Neural cell (in vitro differentiated cells): ENCODE results near the gene DYNC1I2. TPM values are rescaled to one million over a fixed set of nuclear protein-coding genes. Genes with fewer than 3 reads are reported as not detected.

Source experiments
- H2AFZ ChIP-seq: fragments of 200-600, 300-800 bp; sonication (generic), shearing (Covaris generic); 2 replicates; pipeline ENCODE4 v1.6.0; 2014; ENCODE audit warnings: low read depth, mild to moderate bottlenecking, antibody characterized with exemption, low read length, moderate library complexity
- H3F3A ChIP-seq: fragments of 200-600 bp; shearing (Covaris generic); 2 replicates; pipeline ENCODE4 v1.6.1; 2016; ENCODE audit warnings: mild to moderate bottlenecking, moderate library complexity, mixed read lengths, antibody characterized with exemption, low read length; ENCODE audit not compliant: insufficient read depth, poor library complexity, severe bottlenecking
- H3K27ac ChIP-seq: fragments of 200-600, 300-800 bp; sonication (generic), shearing (Covaris generic); 2 replicates; pipeline ENCODE4 v1.5.1; 2014; ENCODE audit warnings: mild to moderate bottlenecking, low read length, moderate library complexity
- H3K27me3 ChIP-seq: fragments of 300-800, 200-600 bp; sonication (generic), shearing (Covaris generic); 2 replicates; pipeline ENCODE4 v1.6.0; 2014; ENCODE audit warnings: mild to moderate bottlenecking, low read depth, low read length, moderate library complexity; ENCODE audit not compliant: insufficient read depth
- H3K36me3 ChIP-seq: fragments of 300-800, 200-600 bp; sonication (generic), shearing (Covaris generic); 2 replicates; pipeline ENCODE4 v1.5.1; 2014; ENCODE audit warnings: mild to moderate bottlenecking, antibody characterized with exemption, low read length, moderate library complexity; ENCODE audit not compliant: insufficient read depth
- H3K4me2 ChIP-seq: fragments of 300-800, 200-600 bp; sonication (generic), shearing (Covaris generic); 2 replicates; pipeline ENCODE4 v1.6.0; 2014; ENCODE audit warnings: mild to moderate bottlenecking, low read length
- H3K4me3 ChIP-seq: fragments of 300-800, 200-600 bp; sonication (generic), shearing (Covaris generic); 2 replicates; pipeline ENCODE4 v1.5.1; 2014; ENCODE audit warnings: mild to moderate bottlenecking, low read length, moderate library complexity
- H3K79me2 ChIP-seq: fragments of 200-600 bp; shearing (Covaris generic); replicated peaks from 2 replicates; pipeline ENCODE4 v1.6.0; 2014; ENCODE audit warnings: mild to moderate bottlenecking, low read length, moderate library complexity; ENCODE audit not compliant: insufficient read depth
- H3K9ac ChIP-seq: fragments of 300-800, 200-600 bp; sonication (generic), shearing (Covaris generic); 2 replicates; pipeline ENCODE4 v1.6.1; 2016; ENCODE audit warnings: mild to moderate bottlenecking, low read length, mixed read lengths
- H3K9me2 ChIP-seq: fragments of 200-600 bp; shearing (Covaris generic); 2 replicates; pipeline ENCODE4 v1.6.1; 2016; ENCODE audit warnings: mild to moderate bottlenecking, low read length, mixed read lengths; ENCODE audit not compliant: insufficient read depth
- H3K9me3 ChIP-seq: fragments of 200-600, 300-800 bp; sonication (generic), shearing (Covaris generic); 2 replicates; pipeline ENCODE4 v1.6.1; 2016; ENCODE audit warnings: mild to moderate bottlenecking, mixed run types, low read length, moderate library complexity, mixed read lengths
- H4K20me1 ChIP-seq: fragments of 200-600 bp; shearing (Covaris generic); 2 replicates; pipeline ENCODE4 v1.6.1; 2016; ENCODE audit warnings: mild to moderate bottlenecking, mixed run types; ENCODE audit not compliant: insufficient read depth
- CTCF ChIP-seq: fragments of 450-650 bp; IDR thresholded peaks from 2 replicates; pipeline ENCODE4 v1.5.1; 2014; ENCODE audit warnings: antibody characterized with exemption, mild to moderate bottlenecking, moderate library complexity; ENCODE audit not compliant: poor library complexity, severe bottlenecking
- EP300 ChIP-seq: fragments of 450-650 bp; conservative IDR thresholded peaks from 2 replicates; pipeline ENCODE4 v1.6.1; 2014; ENCODE audit warnings: antibody characterized with exemption, mild to moderate bottlenecking, moderate library complexity; ENCODE audit not compliant: poor library complexity, severe bottlenecking
- EZH2 ChIP-seq: fragments of 200-600, 300-800 bp; shearing (Covaris generic), sonication (generic); IDR thresholded peaks from 2 replicates; pipeline ENCODE4 v1.6.1; 2014; ENCODE audit warnings: antibody characterized with exemption, low read length, borderline replicate concordance, mild to moderate bottlenecking; ENCODE audit not compliant: insufficient read depth, poor library complexity, severe bottlenecking
- MXI1 ChIP-seq: fragments of 450-650 bp; conservative IDR thresholded peaks from 2 replicates; pipeline ENCODE4 v1.6.1; 2014; ENCODE audit warnings: antibody characterized with exemption, mild to moderate bottlenecking; ENCODE audit not compliant: poor library complexity, severe bottlenecking
- POLR2AphosphoS5 ChIP-seq: IDR thresholded peaks from 2 replicates; pipeline ENCODE4 v1.6.1; 2012
- RAD21 ChIP-seq: fragments of 450-650 bp; conservative IDR thresholded peaks from 2 replicates; pipeline ENCODE4 v1.6.1; 2014; ENCODE audit warnings: antibody characterized with exemption, mild to moderate bottlenecking, moderate library complexity
- REST ChIP-seq: IDR thresholded peaks from 2 replicates; pipeline ENCODE4 v1.6.1; 2012; ENCODE audit warnings: borderline replicate concordance
- SMC3 ChIP-seq: fragments of 450-650 bp; conservative IDR thresholded peaks from 2 replicates; pipeline ENCODE4 v1.6.1; 2014; ENCODE audit warnings: antibody characterized with exemption, mild to moderate bottlenecking, moderate library complexity; ENCODE audit not compliant: poor library complexity
- TAF1 ChIP-seq: IDR thresholded peaks from 2 replicates; pipeline ENCODE4 v1.6.1; 2012; ENCODE audit warnings: low read depth
- polyA plus RNA-seq: library from polyadenylated mRNA; depleted of rRNA; stranded (reverse); fragments of >200 nt; gene quantifications from 2 replicates; pipeline ENCODE4 v1.2.3, GENCODE V29; 2014

The DYNC1I2 gene
- polyA plus RNA-seq, 1 donor from 2014 or later, result 561 TPM

- Histone ChIP-seq H3K9me2 (no peaks in the 10 kb centered on the region), H3K27me3 (no peaks in the 10 kb centered on the region), H4K20me1 (no peaks in the 10 kb centered on the region), H3K4me2 (no peak overlapping the region), H3F3A (no peaks in the 10 kb centered on the region), H3K9ac (no peak overlapping the region), H2AFZ (no peak overlapping the region), H3K9me3 (no peaks in the 10 kb centered on the region), H3K79me2 (no peaks in the 10 kb centered on the region), H3K36me3 (peaks cover 25% of the 10 kb centered on the region), H3K27ac (no peak overlapping the region), H3K4me3 (no peak overlapping the region)
- TF ChIP-seq TAF1 (no peak), RAD21 (no peak), CTCF (no peak), EZH2 (no peak), REST (no peak), MXI1 (no peak), POLR2AphosphoS5 (no peak), SMC3 (no peak), EP300 (no peak)
These were observed 100.2 kb downstream of the DYNC1I2 start for GRCh38 chr2:171787333-171788072.

- no peaks in the 10 kb centered on the region for H3K79me2 ChIP-seq
- TF ChIP-seq TAF1 (no peak), SMC3 (no peak), MXI1 (no peak), CTCF (no peak)
- H3K4me3 ChIP-seq, result no peak overlapping the region
- peaks cover 25% of the 10 kb centered on the region for H3K36me3 ChIP-seq
- no peaks in the 10 kb centered on the region for H3K9me3 ChIP-seq
- no peaks in the 10 kb centered on the region for H3F3A ChIP-seq
- H3K9ac ChIP-seq, result no peak overlapping the region
- no peaks in the 10 kb centered on the region for H4K20me1 ChIP-seq
- no peaks in the 10 kb centered on the region for H3K27me3 ChIP-seq
- no peak overlapping the region for H3K4me2 ChIP-seq
- H2AFZ ChIP-seq, result no peak overlapping the region
- H3K27ac ChIP-seq, result no peak overlapping the region
- H3K9me2 ChIP-seq, result no peaks in the 10 kb centered on the region
These were observed 101.2 kb downstream of the DYNC1I2 start for GRCh38 chr2:171788316-171788993.
